IMR-90 (cell line): Measurements from ENCODE around the gene AFF2. TPM values are rescaled to one million over a fixed set of nuclear protein-coding genes. Genes with fewer than 3 reads are reported as not detected.

Experiments
- ATAC-seq: fragments of 200-7000 bp; cut with Tn5 transposase; 2 replicates; pipeline ENCODE4 v1.9.1; 2020; ENCODE audit warnings: low read depth, mild to moderate bottlenecking, moderate library complexity
- BruUV-seq: library from RNA; stranded (reverse); fragments of 400-500 nt; replicated peaks from 2 replicates; lab custom pipeline; 2021; lab: Mats Ljungman, UMichigan
- CTCF ChIA-PET: fragments of 300-600 bp; formaldehyde crosslinking; extraction: SDS; loops from one replicate; lab custom pipeline; 2021; ENCODE audit warnings: antibody characterized with exemption; lab: Yijun Ruan, JAX
- POLR2A ChIA-PET: fragments of 300-600 bp; sonication (Branson Sonifier 250); formaldehyde crosslinking; loops from one replicate; lab custom pipeline; 2022; ENCODE audit warnings: antibody characterized with exemption; ENCODE audit not compliant: unreplicated experiment; lab: Charles Lee
- DNase-seq: peaks from one replicate; pipeline ENCODE4 v3.0.0; 2013
- H2AFZ ChIP-seq: replicated peaks from 2 replicates; pipeline ENCODE3; 2013; ENCODE audit warnings: low read length, mild to moderate bottlenecking; ENCODE audit not compliant: poor library complexity
- H2AK5ac ChIP-seq: 2 replicates; pipeline ENCODE4 v1.6.1; 2013; ENCODE audit warnings: low read depth, low read length, inconsistent platforms
- H2AK9ac ChIP-seq: replicated peaks from 2 replicates; pipeline ENCODE3; 2013; ENCODE audit warnings: mild to moderate bottlenecking, low read depth, low read length, moderate library complexity; ENCODE audit not compliant: poor library complexity
- H2BK120ac ChIP-seq: 2 replicates; pipeline ENCODE4 v1.6.1; 2013; ENCODE audit warnings: low read depth, low read length, inconsistent platforms
- H2BK15ac ChIP-seq: 3 replicates; pipeline ENCODE4 v1.6.1; 2013; ENCODE audit warnings: low read depth, low read length, inconsistent platforms
- H2BK20ac ChIP-seq: 2 replicates; pipeline ENCODE4 v1.6.1; 2013; ENCODE audit warnings: low read depth, mild to moderate bottlenecking, inconsistent platforms, low read length, moderate library complexity
- H2BK5ac ChIP-seq: 2 replicates; pipeline ENCODE4 v1.6.1; 2013; ENCODE audit warnings: mild to moderate bottlenecking, low read depth, low read length, inconsistent platforms; ENCODE audit not compliant: poor library complexity, severe bottlenecking
- H3K14ac ChIP-seq: replicated peaks from 2 replicates; pipeline ENCODE4 v1.6.1; 2013; ENCODE audit warnings: low read depth, low read length, inconsistent platforms
- H3K18ac ChIP-seq: 2 replicates; pipeline ENCODE4 v1.6.1; 2013; ENCODE audit warnings: low read depth, low read length, control low read depth
- H3K23ac ChIP-seq: 2 replicates; pipeline ENCODE4 v1.6.1; 2013; ENCODE audit warnings: low read depth, low read length, inconsistent platforms
- H3K27ac ChIP-seq: 2 replicates; pipeline ENCODE4 v1.5.1; 2013; ENCODE audit warnings: mild to moderate bottlenecking, control low read depth, low read length; ENCODE audit not compliant: insufficient read depth
- H3K27me3 ChIP-seq: 2 replicates; pipeline ENCODE4 v1.6.1; 2013; ENCODE audit warnings: low read length; ENCODE audit not compliant: control insufficient read depth, insufficient read depth
- H3K36me3 ChIP-seq: 2 replicates; pipeline ENCODE4 v1.6.1; 2013; ENCODE audit warnings: low read length, mixed read lengths; ENCODE audit not compliant: control insufficient read depth, insufficient read depth
- H3K4ac ChIP-seq: 2 replicates; pipeline ENCODE4 v1.6.1; 2013; ENCODE audit warnings: low read depth, low read length, inconsistent platforms
- H3K4me1 ChIP-seq: 2 replicates; pipeline ENCODE4 v1.6.1; 2013; ENCODE audit warnings: low read length, mixed read lengths; ENCODE audit not compliant: control insufficient read depth, insufficient read depth
- H3K4me2 ChIP-seq: 2 replicates; pipeline ENCODE4 v1.6.1; 2013; ENCODE audit warnings: low read depth, mild to moderate bottlenecking, control low read depth, low read length, moderate library complexity
- H3K4me3 ChIP-seq: 2 replicates; pipeline ENCODE4 v1.5.1; 2013; ENCODE audit warnings: low read depth, mild to moderate bottlenecking, control low read depth, low read length, moderate library complexity; ENCODE audit not compliant: insufficient read depth
- H3K56ac ChIP-seq: 2 replicates; pipeline ENCODE4 v1.6.1; 2013; ENCODE audit warnings: low read length, inconsistent platforms; ENCODE audit not compliant: insufficient read depth; ENCODE audit errors: extremely low read depth
- H3K79me1 ChIP-seq, 2 experiments: 2 replicates each; pipeline ENCODE4 v1.6.1; 2013; ENCODE audit warnings: low read length in 2 of 2, inconsistent platforms in 1 of 2, low read depth in 1 of 2
- H3K9ac ChIP-seq: 2 replicates; pipeline ENCODE4 v1.6.1; 2013; ENCODE audit warnings: low read depth, low read length, control low read depth
- H3K9me1 ChIP-seq: 2 replicates; pipeline ENCODE4 v1.6.1; 2013; ENCODE audit warnings: low read length, inconsistent platforms; ENCODE audit not compliant: insufficient read depth
- H3K9me3 ChIP-seq: 2 replicates; pipeline ENCODE4 v1.6.1; 2013; ENCODE audit warnings: low read length; ENCODE audit not compliant: control insufficient read depth, insufficient read depth
- H4K20me1 ChIP-seq: 2 replicates; pipeline ENCODE4 v1.6.1; 2013; ENCODE audit warnings: low read length, inconsistent platforms; ENCODE audit not compliant: insufficient read depth
- H4K5ac ChIP-seq: 2 replicates; pipeline ENCODE4 v1.6.1; 2013; ENCODE audit warnings: mild to moderate bottlenecking, low read depth, low read length, control low read depth
- H4K8ac ChIP-seq, 2 experiments: 2 replicates each; pipeline ENCODE4 v1.6.1; 2013; ENCODE audit warnings: low read depth in 2 of 2, low read length in 2 of 2, control low read depth in 1 of 2, inconsistent platforms in 1 of 2
- H4K91ac ChIP-seq: 2 replicates; pipeline ENCODE4 v1.6.1; 2013; ENCODE audit warnings: low read depth, low read length, inconsistent platforms; ENCODE audit not compliant: insufficient read depth
- BHLHE40 ChIP-seq: fragments of 150-350 bp; IDR thresholded peaks from 2 replicates; pipeline ENCODE4 v1.6.1; 2016; ENCODE audit warnings: mild to moderate bottlenecking, low read depth, low read length
- CTCF ChIP-seq: conservative IDR thresholded peaks from 2 replicates; pipeline ENCODE4 v1.5.1; 2012; ENCODE audit warnings: mild to moderate bottlenecking, low read depth, low read length, improper control_type of control experiment
- FOS ChIP-seq: fragments of 150-350 bp; IDR thresholded peaks from 2 replicates; pipeline ENCODE4 v1.6.1; 2016; ENCODE audit warnings: low read depth, low read length
- MAZ ChIP-seq: IDR thresholded peaks from 2 replicates; pipeline ENCODE4 v1.6.1; 2012; ENCODE audit warnings: low read depth, mild to moderate bottlenecking, low read length, improper control_type of control experiment, moderate library complexity, borderline replicate concordance
- RAD21 ChIP-seq: IDR thresholded peaks from 2 replicates; pipeline ENCODE4 v1.6.1; 2012; ENCODE audit warnings: low read length, improper control_type of control experiment
- RCOR1 ChIP-seq: IDR thresholded peaks from 2 replicates; pipeline ENCODE4 v1.6.1; 2012; ENCODE audit warnings: mild to moderate bottlenecking, low read length, improper control_type of control experiment; ENCODE audit not compliant: insufficient replicate concordance
- USF2 ChIP-seq: fragments of 150-350 bp; IDR thresholded peaks from 2 replicates; pipeline ENCODE4 v1.6.1; 2017; ENCODE audit warnings: mild to moderate bottlenecking, antibody characterized with exemption, low read length, low read depth
- dilution Hi-C: fragments of 300-500 bp; cut with HindIII; formaldehyde crosslinking; loops from one replicate; pipeline ENCODE4 v1.14.3; 2018; ENCODE audit warnings: low sequenced_read_pairs; ENCODE audit not compliant: unreplicated experiment
- in situ Hi-C: fragments of 300-500 bp; cut with MboI; formaldehyde crosslinking; loops from 3 replicates; pipeline ENCODE4 v1.14.3; 2019; ENCODE audit warnings: low sequenced_read_pairs, inconsistent platforms, mixed read lengths
- intact Hi-C: fragments of 100-400 bp; cut with micrococcal nuclease; formaldehyde crosslinking; loops from 2 replicates; pipeline ENCODE4 v1.10.0; 2022
- polyA plus RNA-seq, 3 experiments: library from polyadenylated mRNA; depleted of rRNA; stranded (reverse); fragments of >200 nt; gene quantifications; 2 replicates each; pipeline ENCODE4 v1.2.3, GENCODE V29; 2012; ENCODE audit warnings: low replicate concordance in 1 of 3
- total RNA-seq: library from RNA; depleted of rRNA; stranded (reverse); fragments of >200 nt; gene quantifications from 2 replicates; pipeline ENCODE4 v1.2.3, GENCODE V29; 2012

Gene AFF2
- total and polyA plus RNA-seq, 2 of the 4 experiments (the other 2 are of a cell fraction) = 0.15 to 0.72 TPM

- no peak for TF ChIP-seq CTCF
- TF ChIP-seq BHLHE40 = no peak
Measured at GRCh38 chrX:148540671-148541583, 40.5 kb downstream of the AFF2 start (continued).

- no peaks in the 10 kb centered on the region for H3K4me1 ChIP-seq
- in situ Hi-C loops (no loop called here), dilution Hi-C loops (no loop called here), intact Hi-C loops (no loop called here)
- no peaks in the 10 kb centered on the region for H4K20me1 ChIP-seq
- BruUV-seq = no TSS peak
- H2AFZ ChIP-seq = no peak overlapping the region
- no peak overlapping the region for H3K23ac ChIP-seq
- H3K18ac ChIP-seq = no peak overlapping the region
- H3K27me3 ChIP-seq = no peaks in the 10 kb centered on the region
- no peak overlapping the region for H2BK5ac ChIP-seq
- TF ChIP-seq USF2 (no peak), MAZ (no peak), FOS (no peak), BHLHE40 (no peak), RCOR1 (no peak), RAD21 (no peak)
- H3K4ac ChIP-seq = no peak overlapping the region
- H3K27ac ChIP-seq = no peak overlapping the region
- H4K91ac ChIP-seq = no peak overlapping the region
- no peaks in the 10 kb centered on the region for H3K79me1 ChIP-seq
- H3K4me3 ChIP-seq = no peak overlapping the region
- no peaks in the 10 kb centered on the region for H3K9me1 ChIP-seq
- no peaks in the 10 kb centered on the region for H3K36me3 ChIP-seq
- H3K9ac ChIP-seq = no peak overlapping the region
- ATAC-seq (no peak), DNase-seq (no peak)
- POLR2A ChIA-PET = interaction anchor here (0.6 kb wide), 1 partner anchor 15 kb away, joined by 12 read pairs; no protein-coding TSS in a partner anchor
- no peak overlapping the region for H2BK120ac ChIP-seq
- no peak overlapping the region for H2BK15ac ChIP-seq
- peaks cover 2% of the 10 kb centered on the region; the same call in 1 of the 2 replicates for H3K9me3 ChIP-seq
- no peak overlapping the region for H4K8ac ChIP-seq
- H3K56ac ChIP-seq = no peak overlapping the region
- no peak overlapping the region for H3K4me2 ChIP-seq
- no peak overlapping the region for H4K5ac ChIP-seq
- CTCF ChIA-PET = no interaction called here
- no peak overlapping the region for H2BK20ac ChIP-seq
- no peak overlapping the region for H3K14ac ChIP-seq
- no peak overlapping the region for H2AK5ac ChIP-seq
- no peak overlapping the region for H2AK9ac ChIP-seq
Measured at GRCh38 chrX:148541584-148541940, 41.1 kb downstream of the AFF2 start.
